ENCODE measurements around the gene SPZ1. TPM values are rescaled to one million over a fixed set of nuclear protein-coding genes. Genes with fewer than 3 reads are reported as not detected.

Gene SPZ1
- total and polyA plus RNA-seq, 12 donors = not detected

DNA sequence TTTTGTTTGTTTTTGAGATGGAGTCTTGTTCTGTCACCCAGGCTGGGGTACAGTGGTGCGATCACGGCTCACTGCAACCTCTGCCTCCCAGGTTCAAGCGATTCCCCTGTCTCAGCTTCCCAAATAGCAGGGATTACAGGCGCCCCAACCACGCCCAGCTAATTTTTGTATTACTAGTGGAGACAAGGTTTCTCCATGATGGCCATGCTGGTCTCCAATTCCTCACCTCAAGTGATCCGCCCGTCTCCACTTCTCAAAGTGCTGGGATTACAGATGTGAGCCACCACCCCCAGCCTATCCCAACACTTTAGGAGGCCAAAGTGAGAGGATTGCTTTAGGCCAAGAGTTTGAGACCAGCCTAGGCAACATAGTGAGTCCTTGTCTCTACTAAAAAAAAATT lies 19.3 kb downstream of the SPZ1 start:
- intact Hi-C loops (cut with DNase I) = no loop called here
- 91 to 97% methylated on average over 7 of the region's 7 CpGs for WGBS, 2 donors
- H3K27ac ChIP-seq = no peak overlapping the region
- TF ChIP-seq, protein P1, sequence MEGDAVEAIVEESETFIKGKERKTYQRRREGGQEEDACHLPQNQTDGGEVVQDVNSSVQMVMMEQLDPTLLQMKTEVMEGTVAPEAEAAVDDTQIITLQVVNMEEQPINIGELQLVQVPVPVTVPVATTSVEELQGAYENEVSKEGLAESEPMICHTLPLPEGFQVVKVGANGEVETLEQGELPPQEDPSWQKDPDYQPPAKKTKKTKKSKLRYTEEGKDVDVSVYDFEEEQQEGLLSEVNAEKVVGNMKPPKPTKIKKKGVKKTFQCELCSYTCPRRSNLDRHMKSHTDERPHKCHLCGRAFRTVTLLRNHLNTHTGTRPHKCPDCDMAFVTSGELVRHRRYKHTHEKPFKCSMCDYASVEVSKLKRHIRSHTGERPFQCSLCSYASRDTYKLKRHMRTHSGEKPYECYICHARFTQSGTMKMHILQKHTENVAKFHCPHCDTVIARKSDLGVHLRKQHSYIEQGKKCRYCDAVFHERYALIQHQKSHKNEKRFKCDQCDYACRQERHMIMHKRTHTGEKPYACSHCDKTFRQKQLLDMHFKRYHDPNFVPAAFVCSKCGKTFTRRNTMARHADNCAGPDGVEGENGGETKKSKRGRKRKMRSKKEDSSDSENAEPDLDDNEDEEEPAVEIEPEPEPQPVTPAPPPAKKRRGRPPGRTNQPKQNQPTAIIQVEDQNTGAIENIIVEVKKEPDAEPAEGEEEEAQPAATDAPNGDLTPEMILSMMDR (IDR thresholded peaks at IDR 0.05) = no peak
- peaks cover 0 to 19% (median 5%) of the 10 kb centered on the region in 7 donors for H3K27me3 ChIP-seq
- H3K9me3 ChIP-seq = no peaks in the 10 kb centered on the region
- no peaks in the 10 kb centered on the region for H3K4me1 ChIP-seq
- no peak for ATAC-seq
- no peak for DNase-seq
- no peak overlapping the region for H3K4me3 ChIP-seq
- H3K36me3 ChIP-seq = no peaks in the 10 kb centered on the region

DNA sequence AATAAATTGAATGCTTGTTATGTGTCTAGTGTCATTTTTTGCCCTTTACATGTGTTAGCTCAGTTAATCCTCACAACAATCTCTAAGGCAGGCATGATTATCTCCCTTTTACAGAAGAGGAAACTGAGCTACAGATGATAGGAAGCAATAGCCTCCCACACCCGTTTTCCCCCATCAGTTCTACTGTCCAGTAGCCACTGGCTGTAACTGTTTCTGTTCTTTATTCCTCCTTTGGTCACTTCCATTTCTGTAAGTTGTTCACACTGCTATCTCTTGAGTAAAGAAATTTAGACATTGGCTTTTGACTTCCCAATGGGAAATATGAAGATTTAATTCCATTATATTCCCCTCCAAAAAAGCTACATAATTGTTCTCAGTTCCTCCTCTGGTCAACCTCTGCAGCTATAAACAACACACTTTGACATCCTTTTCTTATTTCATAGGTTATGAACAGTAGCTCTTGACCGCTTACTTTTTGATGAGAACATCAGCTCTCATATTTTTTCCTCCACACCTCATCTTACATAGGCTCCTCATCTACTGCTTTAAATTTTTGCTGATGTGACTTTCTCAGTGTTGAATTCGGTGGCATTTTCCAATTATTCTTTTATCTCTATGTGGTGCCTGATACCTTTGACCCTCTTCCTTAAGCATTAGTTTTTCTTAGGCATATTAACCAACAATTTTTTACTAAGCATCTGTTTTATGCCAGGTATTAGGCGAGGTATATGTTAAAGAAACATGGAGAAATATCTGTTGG lies 21.4 kb downstream of the SPZ1 start:
- H3K27ac ChIP-seq = no peak overlapping the region
- no peaks in the 10 kb centered on the region for H3K36me3 ChIP-seq
- TF ChIP-seq, protein P1 (IDR thresholded peaks at IDR 0.05) = no peak
- intact Hi-C loops (cut with DNase I) = no loop called here
- H3K27me3 ChIP-seq = peaks cover 0 to 19% (median 5%) of the 10 kb centered on the region in 7 donors
- DNase-seq = no peak
- H3K4me1 ChIP-seq = no peaks in the 10 kb centered on the region
- 71% methylated on average over 4 of the region's 4 CpGs for WGBS, 2 donors
- ATAC-seq = no peak
- H3K9me3 ChIP-seq = no peaks in the 10 kb centered on the region
- no peak overlapping the region for H3K4me3 ChIP-seq

DNA sequence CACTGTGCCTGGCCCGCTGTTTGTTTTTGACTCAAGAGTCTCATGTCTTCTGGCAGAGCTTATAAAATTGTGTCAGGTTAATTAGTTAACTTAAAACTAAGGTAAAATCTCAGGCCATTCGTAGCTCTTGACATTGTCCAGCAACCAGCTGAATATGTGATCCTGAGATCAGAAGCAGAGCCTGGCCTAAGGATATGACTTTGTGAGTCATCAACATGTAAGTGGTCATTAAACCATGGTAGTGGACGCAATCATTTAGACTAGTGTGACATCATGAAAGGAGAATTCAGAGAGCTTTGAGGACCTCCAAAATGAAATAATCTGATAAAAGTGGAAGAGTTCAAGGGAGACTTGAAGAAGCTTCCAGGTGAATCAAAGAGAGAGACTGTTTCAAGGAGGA lies 23.3 kb downstream of the SPZ1 start:
- DNase-seq = no peak
- no peak for ATAC-seq

DNA sequence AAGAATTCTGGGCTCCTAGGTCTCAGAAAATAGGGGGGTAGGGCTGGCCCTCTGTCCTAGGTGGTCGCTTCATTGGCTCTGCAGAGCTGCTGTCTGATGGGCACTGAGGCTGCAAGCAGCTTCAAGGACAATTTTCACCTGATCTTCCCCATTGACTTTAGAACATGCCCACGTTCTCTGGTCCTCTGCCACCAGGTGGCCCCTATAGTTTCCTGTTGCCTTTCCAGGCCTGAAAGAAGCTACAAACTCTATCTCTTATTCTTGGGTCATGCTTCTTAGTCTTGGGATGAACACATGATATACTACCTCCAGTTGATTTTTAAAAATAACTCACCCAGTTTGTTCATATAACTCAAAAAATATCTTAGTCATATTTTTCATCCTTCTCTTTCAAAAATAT lies 26.3 kb downstream of the SPZ1 start:
- Histone ChIP-seq H3K36me3 (no peaks in the 10 kb centered on the region), H3K27me3 (peaks cover 0 to 6% (median under 1%) of the 10 kb centered on the region in 7 donors), H3K4me3 (no peak overlapping the region), H3K27ac (no peak overlapping the region), H3K4me1 (no peaks in the 10 kb centered on the region), H3K9me3 (no peaks in the 10 kb centered on the region)
- DNase-seq = no peak
- 54 to 67% methylated on average over 2 of the region's 2 CpGs for WGBS, 2 donors
- ATAC-seq = no peak
- intact Hi-C loops (cut with DNase I) = no loop called here
- TF ChIP-seq, protein P1 (IDR thresholded peaks at IDR 0.05) = peak in 6 of 9 donors; percentile 7 to 40 (median 20)

More for the DNA sequence above, 23.3 kb downstream of the SPZ1 start:
- TF ChIP-seq, protein P1 (IDR thresholded peaks at IDR 0.05) = no peak
- Histone ChIP-seq H3K4me3 (no peak overlapping the region), H3K27me3 (peaks cover 0 to 13% (median 5%) of the 10 kb centered on the region in 7 donors), H3K9me3 (no peaks in the 10 kb centered on the region), H3K4me1 (no peaks in the 10 kb centered on the region), H3K36me3 (no peaks in the 10 kb centered on the region), H3K27ac (no peak overlapping the region)
- WGBS, 2 donors = 94 to 98% methylated on average over 3 of the region's 3 CpGs
- intact Hi-C loops (cut with DNase I) = no loop called here
